ENCODE measurements around the gene KRTAP1-1.
"Not testable (repeated sequence)": the region's sequence is repeated elsewhere in the genome, so short reads cannot be mapped to it uniquely, and the experiment has no call there.

The KRTAP1-1 gene, protein sequence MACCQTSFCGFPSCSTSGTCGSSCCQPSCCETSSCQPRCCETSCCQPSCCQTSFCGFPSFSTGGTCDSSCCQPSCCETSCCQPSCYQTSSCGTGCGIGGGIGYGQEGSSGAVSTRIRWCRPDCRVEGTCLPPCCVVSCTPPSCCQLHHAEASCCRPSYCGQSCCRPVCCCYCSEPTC

DNA sequence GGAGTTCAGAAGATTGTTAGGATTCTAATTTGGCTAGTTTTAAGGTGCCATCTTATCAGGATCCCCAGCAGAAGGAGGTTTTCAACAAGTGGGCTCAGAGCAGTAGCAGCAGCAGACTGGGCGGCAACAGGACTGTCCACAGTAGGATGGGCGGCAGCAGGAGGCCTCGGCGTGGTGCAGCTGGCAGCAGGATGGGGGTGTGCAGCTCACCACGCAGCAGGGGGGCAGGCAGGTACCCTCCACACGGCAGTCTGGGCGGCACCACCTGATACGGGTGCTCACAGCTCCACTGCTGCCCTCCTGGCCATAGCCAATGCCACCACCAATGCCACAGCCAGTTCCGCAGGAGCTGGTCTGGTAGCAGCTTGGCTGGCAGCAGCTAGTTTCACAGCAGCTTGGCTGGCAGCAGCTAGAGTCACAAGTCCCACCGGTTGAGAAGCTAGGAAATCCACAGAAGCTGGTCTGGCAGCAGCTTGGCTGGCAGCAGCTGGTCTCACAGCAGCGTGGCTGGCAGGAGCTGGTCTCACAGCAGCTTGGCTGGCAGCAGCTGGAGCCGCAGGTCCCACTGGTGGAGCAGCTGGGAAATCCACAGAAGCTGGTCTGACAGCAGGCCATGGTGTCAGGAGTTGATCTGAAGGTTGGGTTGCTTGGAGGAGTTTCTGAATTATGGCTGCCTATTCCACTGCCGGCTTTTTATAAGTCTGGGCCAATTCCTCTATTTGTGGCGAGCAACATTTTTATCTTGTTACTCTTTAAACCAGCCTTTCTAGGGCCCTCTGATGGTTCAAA lies at the start of gene KRTAP1-1:
Gene KRTAP1-1 (minus strand): TSS at position 668 of the 789 bp plus-strand sequence. CDS start 53 bp downstream, at position 615.
- DNase-seq (ENCODE audit: low spot score): peak; percentile 48

DNA sequence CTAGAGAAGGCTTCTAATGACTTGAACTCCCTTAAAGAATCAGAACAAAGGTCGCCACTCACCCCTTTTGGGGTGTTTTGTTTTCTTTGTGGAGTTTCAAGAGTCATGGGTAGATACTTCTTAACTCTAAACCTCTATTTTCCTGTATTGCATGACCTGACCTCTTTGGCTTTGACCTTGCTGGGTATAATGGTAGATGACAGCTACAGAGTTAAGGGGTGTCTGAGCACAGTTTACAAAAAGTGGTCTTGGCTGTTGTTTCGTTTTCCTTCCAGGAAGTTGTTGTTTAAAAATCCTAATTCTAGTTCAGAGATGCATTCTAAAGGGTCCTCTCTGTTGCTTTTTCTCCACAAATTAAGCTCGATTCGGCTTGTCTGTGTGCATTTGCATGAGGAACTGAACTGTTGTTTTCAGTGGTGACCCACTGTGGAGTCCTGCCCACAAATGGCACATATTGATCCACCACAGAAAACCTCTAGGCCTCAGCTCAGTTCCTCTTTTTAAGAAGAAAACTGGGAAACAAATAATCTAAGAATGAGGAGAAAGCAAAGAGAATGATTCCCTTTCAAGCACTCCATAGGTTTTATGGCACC lies 47.6 kb upstream of the KRTAP1-1 start:
- DNase-seq (ENCODE audit: low spot score): not testable (repeated sequence)

DNA sequence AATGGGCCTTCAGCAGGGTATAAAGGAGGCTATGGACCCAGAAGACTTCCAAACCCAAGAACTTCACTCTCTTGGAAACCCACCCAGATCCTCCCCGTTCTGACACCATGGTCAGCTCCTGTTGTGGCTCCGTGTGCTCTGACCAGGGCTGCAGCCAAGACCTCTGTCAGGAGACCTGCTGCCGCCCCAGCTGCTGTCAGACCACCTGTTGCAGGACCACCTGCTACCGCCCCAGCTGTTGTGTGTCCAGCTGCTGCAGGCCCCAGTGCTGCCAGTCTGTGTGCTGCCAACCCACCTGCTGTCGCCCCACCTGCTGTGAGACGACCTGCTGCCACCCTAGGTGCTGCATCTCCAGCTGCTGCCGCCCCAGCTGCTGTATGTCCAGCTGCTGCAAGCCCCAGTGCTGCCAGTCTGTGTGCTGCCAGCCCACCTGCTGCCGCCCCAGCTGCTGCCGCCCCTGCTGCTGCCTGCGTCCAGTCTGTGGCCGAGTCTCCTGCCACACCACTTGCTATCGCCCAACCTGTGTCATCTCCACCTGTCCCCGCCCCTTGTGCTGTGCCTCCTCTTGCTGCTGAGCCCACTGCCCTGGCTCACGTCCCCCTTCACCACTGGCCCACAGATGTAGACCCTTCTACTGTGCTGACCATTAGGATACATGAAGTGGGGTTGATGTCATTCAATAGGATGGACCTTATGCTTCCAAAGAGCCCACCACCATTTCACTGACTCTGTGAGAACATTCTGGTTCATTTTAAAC lies 43.0 kb upstream of the KRTAP1-1 start, which contains the start of gene KRTAP4-7:
Gene KRTAP4-7 (plus strand): TSS at position 51 of the 757 bp plus-strand sequence. CDS start 57 bp downstream, at position 108.
- DNase-seq (ENCODE audit: low spot score): not testable (repeated sequence)

DNA sequence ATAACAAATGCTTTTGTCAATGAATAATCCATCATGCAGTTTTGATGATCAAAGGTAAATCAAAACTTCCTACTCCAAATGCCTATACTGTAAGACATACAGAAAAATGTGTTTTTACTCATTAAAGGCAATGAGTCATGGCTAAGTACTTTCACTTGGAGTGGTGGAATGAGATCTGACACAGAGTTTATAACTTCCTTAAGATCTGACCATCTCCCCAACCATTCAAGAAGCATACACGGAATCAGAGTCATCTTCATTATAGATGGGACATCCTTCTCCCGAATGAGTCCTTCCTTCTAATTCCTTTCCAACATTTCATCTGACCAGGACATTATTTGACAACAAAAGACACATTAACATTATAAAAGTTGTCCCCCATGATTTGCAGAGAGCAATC lies 42.2 kb upstream of the KRTAP1-1 start:
- DNase-seq (ENCODE audit: low spot score): not testable (repeated sequence)

DNA sequence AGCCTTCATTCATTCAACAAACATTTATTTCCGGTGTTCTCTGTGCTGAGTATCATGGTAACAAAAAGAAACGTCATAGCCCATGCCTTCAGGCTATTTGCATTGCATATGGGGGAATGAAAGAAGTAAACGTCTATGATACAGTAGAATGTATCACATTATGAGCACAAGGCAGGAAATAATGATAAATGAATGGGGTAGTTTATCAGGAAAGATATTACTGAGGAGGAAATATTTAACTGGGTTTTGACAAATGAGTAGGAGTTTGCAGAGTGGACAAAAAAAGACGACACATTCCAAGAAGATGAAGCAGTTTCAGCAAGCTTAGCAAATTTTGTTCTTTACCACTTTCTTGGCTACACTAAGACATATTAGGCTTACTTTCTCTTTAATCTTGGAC lies 41.4 kb upstream of the KRTAP1-1 start:
- no peak for DNase-seq (ENCODE audit: low spot score)

DNA sequence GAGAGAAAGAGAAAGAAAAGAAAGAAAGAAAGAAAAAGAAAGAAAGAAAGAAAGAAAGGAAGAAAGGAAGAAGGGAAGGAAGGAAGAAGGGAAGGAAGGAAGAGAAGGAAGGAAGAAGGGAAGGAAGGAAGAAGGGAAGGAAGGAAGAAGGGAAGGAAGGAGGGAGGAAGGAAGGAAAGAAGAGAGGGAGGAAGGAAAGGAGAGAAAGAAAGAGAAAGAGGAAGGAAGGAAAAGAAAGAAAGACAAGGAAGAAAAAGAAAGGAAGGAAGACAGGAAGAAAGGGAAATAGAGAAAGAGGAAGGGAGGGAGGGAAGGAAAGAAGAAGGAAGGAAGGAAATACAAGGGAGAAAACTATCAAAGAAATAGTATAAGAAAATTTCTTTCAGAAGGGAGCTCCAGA lies 35.5 kb upstream of the KRTAP1-1 start:
- no peak for DNase-seq (ENCODE audit: low spot score)

DNA sequence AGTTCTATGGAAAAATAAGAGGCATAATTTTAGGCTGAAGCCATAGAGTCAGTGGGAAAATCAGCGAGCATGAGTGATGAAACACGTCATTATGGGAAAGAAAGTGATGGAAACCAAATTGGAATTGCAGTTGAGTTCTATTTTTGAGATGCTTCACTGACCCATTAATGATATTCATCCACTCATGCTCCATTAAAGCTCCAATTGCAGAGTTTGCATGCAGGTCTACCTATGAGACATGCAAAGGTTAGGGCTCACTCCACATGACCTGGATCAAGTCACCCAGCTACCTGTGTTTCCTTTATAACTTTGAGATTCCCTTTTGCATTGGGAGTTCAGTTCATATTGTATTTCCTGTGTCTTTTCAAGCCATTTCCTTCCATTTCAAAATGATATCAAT lies 32.4 kb upstream of the KRTAP1-1 start:
- DNase-seq (ENCODE audit: low spot score): no peak

DNA sequence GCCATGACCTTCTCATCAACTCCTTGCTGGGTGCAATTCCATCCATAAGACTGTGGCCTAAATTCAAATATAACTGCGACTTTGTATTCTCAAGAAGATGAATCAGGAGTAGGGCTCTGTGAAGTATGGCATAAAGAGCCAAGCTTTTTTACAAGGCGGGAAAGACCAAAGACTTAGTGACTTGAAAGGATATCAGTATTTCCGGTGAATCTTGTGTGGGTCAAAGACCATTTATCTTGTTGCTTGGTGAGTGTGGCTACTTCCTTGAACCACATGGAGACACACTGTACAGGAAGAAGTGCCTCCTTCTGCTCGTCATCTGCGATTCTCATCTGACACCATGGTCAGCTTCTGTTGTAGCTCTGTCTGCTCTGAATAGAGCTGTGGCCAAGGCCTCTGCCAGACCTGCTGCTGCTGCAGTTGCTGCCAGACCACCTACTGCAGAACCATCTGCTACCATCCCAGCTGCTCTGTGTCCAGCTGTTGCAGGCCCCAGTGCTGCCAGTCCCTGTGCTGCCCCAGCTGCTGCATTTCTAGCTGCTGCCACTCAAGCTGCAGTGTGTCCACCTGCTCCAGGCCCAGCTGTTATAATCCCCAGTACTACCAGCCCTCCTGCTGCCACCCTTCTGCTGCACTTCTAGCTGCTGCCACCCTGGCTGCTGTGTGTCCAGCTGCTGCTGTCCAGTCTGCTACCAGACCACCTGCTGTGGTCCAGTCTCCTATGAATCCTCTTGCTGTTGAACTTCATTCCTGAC lies 30.5 kb upstream of the KRTAP1-1 start:
- DNase-seq (ENCODE audit: low spot score): no peak

DNA sequence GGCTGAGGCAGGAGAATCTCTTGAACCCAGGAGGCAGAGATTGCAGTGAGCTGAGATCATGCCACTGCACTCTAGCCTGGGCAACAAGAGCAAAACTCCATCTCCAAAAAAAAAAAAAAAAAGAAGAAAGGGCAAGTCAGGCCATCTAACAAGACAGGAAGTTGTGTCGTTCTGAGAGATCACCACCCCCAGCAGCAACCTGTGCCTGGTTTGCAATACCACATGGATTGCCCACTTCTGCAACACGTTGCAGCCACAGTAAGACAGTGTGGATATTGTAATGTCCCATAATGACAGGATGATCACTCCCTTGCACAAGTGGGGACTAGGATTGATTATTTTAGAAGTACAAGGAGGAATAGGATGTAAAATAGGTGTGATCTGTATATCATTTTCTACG lies 27.8 kb upstream of the KRTAP1-1 start:
- no peak for DNase-seq (ENCODE audit: low spot score)

DNA sequence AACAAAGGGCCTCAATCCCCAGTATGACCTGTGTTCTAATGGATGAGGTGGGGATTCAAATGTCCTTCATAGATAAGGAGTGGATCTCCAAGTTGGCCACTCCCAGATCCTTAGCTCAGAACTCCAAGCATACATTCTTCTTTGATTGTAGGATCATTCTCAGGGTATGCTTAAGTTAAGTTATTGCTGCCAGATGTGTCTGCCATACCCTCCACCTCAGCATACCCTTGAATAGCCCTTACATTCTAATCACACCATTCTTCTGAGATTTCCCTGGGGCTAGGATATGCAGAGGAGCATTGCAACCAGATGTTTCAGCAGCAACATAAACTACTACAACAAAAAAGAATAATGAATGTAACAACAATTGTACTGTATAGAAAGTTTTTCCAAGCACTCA lies 26.0 kb upstream of the KRTAP1-1 start:
- no peak for DNase-seq (ENCODE audit: low spot score)

DNA sequence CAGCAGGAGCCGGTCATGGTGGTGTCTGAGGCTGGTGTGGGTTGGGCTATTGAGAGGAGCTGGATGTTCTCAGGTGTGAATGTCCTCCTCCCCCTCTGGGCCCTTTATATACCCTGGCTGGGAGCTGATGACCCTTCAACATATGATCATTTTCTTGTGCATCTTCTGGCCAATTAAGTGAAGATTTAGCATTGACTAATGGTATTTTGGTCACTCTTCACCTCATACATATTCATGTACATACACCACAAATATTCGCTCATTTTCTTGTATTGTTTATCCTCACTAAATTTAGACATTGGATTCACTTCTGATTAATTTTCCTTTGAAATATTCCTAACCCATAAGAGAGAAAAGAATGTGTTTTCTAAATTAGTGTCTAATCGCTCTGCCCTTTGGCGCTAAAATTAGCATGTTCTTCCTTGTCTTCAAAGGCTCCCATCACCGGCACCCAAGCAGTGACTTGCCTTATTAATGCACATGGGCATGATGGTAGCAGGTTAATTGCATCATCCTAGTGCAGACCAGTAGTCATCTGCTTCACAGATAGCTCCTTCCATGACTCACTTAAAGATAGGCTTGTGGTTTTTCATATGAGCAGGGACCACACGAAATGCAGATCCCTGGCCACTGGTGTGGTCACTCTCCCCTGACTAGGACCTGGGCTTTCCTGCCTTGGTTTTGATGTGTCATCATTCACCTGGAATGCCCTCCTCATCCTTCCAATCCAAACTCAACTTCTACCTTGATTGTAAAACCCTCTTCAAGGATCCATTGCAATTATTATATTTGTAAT lies 24.8 kb upstream of the KRTAP1-1 start, which contains the start of gene KRTAP2-4:
Gene KRTAP2-4 (minus strand): TSS at position 51 of the 796 bp plus-strand sequence. CDS start 34 bp downstream, at position 17.
- DNase-seq (ENCODE audit: low spot score): peak; percentile 74

DNA sequence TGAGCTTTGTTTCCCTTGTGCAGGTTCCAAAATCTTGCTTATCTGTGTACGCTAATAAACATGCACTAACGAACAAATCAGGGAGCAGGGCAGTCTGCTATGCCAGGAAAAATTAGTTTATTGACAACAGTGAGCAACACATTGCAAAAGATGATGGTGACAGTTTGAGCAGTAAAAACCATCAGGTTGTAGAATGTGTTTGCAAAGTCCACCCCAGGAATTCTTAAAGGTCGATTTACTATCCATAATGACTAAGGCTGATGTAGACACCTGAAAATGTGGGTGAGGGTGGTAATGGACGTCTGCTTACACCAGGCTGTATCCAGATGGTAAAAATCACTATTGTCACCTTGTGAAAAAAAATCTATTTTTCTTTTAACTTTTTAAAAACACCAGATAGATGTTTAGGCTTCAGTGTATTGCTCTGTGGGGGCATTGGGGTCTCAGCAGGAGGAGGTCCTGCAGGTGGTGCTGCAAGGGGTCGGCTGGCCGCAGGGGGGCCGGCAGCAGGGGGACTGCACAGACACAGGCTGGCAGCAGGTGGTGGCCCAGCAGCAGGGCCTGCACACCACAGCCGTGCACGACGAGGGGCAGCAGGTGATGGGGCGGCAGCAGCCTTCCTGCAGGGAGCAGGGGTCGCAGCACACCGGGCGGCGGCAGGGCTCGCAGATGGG lies 23.9 kb upstream of the KRTAP1-1 start:
- DNase-seq (ENCODE audit: low spot score): not testable (repeated sequence)

DNA sequence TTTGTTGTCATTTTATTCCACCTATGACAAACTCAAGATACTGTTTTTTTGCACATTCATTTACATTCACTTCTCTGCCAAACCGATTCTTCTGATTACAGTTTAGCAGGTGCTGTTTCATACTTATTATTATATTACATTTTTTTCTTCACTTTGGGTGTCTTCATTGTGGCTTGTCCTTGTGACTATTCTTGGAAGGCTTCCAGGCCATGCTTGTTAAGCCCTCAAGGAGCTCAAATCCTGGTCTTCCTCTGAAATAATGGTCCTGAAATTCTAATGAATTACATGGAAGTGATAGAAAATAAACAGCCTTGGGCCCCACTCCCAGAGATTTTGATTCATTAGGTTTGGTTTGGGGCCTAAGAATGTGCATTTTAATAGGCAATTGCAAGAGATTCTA lies 23.1 kb upstream of the KRTAP1-1 start:
- no peak for DNase-seq (ENCODE audit: low spot score)

DNA sequence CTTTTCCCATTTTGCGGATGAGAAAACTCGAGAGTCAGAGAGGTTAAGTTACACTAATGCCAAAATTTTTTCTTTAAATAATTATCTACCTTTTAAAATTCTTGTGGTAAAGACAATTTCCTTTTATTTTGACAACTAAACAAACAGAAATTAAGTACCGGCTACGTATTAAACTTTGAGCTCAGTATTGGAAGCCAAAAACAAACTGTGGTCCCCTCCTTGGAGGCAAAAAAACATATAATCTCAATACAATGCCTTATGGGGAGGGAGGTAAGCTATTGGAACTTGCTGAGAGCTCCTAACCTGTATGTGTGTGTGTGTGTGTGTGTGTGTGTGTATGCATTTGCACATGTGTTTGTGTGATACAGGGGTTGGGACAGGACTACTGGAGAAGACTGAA lies 22.2 kb upstream of the KRTAP1-1 start:
- DNase-seq (ENCODE audit: low spot score): no peak

DNA sequence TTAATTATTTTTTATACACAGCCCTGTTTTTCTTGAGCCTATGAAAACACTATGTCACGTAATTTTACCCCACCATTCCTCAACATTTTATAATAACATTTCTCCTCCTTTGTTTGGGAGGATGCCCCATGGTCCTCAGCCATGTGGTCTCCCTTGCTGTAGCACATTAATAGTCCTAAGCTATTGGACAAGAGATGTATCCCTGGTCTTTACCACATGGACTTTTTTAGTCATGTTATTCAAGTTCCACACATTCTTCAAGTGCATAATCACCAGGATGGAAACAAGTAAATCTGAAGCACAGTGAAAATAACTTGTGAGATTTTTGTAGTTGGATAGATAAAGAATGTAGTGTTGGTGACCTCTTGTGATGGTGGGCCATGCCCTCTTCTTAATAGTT lies 20.7 kb upstream of the KRTAP1-1 start:
- peak; percentile 81 for DNase-seq (ENCODE audit: low spot score)

DNA sequence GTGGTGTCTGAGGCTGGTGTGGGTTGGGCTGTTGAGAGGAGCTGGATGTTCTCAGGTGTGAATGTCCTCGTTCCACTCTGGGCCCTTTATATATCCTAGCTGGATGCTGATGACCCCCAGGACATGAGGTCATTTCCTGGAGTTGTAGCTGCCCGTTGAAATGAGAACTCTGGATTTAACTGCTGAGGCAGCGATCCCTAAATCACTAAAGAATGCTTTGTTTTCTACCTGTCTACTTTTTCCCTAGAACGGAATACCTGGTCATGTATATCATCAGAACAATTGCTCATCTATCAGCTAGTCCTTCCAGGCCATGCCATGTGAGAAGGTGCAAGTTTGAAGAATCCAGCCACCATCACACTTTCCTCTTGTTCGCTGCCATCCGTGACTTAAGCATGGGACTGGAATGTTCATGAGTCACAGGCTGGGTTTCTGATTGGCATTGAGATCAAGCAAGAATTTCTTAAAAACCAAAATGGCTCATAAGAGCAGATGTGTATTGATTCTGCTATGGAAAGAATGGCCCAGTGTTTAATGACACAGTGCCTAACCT lies 18.9 kb upstream of the KRTAP1-1 start, which contains the start of gene KRTAP2-3:
Gene KRTAP2-3 (minus strand): TSS at position 63 of the 553 bp plus-strand sequence. CDS start 64 bp downstream, outside the sequence.
- peak; percentile 75 for DNase-seq (ENCODE audit: low spot score)

DNA sequence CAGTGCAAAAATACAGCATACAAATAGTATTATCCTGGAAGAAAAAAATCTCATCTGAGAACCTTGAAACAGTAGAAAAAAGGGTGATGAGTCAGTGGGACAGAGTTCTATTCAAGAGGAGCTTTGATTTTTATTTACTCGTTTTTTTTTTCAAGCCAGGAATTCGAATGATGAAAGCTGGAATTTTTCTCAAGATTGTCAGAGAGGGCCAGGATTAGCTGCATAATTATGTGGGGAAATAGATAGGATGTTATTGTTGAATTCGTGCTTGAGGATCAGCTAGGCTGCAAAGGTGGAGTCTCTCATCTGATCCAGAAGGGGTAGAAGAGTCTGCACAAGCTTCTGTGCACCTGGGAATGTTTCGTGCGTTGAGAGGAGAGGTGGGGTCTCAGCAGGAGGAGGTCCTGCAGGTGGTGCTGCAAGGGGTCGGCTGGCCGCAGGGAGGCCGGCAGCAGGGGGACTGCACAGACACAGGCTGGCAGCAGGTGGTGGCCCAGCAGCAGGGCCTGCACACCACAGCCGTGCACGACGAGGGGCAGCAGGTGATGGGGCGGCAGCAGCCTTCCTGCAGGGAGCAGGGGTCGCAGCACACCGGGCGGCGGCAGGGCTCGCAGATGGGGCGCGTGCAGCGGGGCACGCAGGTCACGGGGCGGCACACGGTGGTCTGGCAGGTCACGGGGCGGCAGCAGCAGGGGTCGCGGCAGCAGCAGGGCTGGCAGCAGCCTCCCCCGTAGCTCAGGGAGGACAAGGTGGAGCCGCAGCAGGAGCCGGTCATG lies 18.2 kb upstream of the KRTAP1-1 start:
- DNase-seq (ENCODE audit: low spot score): peak; percentile 68

DNA sequence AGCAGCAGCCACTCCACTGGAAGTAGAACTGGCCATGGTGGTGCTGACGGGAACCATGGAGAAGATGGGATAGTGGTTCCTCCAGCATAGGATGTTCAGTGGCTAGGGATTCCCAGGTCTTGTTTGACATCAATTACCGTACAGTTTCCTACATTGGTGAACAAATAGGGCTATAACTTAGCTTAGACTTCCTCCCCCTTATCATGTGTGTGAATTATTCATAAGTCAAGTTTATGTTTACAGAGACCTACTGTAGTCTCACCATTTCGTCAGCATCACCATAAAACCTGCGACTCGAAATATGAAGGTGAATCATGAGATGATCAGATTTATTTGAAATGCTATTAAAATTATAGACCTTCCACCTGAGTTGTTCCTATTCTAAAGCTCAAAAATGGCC lies 17.5 kb upstream of the KRTAP1-1 start:
- no peak for DNase-seq (ENCODE audit: low spot score)

DNA sequence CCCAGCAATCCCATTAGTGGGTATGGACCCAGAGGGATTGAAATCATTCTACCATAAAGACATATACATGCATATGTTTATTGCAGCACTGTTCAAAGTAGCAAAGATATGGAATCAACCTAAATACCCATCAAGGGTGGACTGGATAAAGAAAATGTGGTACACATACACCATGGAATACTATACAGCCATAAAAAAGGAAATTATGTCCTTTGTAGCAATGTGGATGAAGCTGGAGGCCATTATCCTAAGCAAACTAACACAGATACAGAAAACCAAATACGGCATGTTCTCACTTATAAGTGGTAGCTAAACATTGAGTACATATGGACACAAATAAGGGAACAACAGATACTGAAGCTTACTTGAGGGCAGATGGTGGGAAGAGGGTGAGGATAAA lies 16.3 kb upstream of the KRTAP1-1 start:
- DNase-seq (ENCODE audit: low spot score): no peak
